Activated effector memory CD4-positive, alpha-beta T cell treated with anti-CD3 and anti-CD28 coated beads, Interleukin-2, amount 50 U/mL, for 16 hours (primary cell): ENCODE measurements around the gene DUS3L.
"Not testable (repeated sequence)": the region's sequence is repeated elsewhere in the genome, so short reads cannot be mapped to it uniquely, and the experiment has no call there.

Experiments
- DNase-seq: peaks from one replicate; pipeline ENCODE4 v3.0.0-alpha.2; 2020

The DUS3L gene

GRCh38 chr19:5767949-5768348 is 23.0 kb downstream of the DUS3L start:
- DNase-seq: no peak

DNA sequence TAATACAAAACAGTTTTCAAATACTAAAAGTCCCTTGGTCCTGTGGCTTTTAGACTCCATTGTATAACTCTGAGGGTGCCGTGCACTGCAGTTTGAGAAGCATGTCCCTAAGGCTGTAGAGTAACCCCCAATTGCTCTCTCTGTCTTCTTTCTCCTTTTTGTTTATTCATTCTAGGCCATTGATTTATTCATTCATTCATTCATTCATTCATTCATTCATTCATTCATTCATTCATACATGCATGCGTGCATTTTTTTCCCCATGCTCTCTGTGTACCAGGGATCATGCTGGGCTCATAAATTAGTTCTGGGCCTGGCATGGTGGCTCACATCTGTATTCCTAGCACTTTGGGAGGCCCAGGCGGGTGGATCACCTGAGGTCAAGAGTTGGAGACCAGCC is 25.7 kb downstream of the DUS3L start:
- DNase-seq: no peak

GRCh38 chr19:5762608-5763217 is 28.2 kb downstream of the DUS3L start:
- no peak for DNase-seq

DNA sequence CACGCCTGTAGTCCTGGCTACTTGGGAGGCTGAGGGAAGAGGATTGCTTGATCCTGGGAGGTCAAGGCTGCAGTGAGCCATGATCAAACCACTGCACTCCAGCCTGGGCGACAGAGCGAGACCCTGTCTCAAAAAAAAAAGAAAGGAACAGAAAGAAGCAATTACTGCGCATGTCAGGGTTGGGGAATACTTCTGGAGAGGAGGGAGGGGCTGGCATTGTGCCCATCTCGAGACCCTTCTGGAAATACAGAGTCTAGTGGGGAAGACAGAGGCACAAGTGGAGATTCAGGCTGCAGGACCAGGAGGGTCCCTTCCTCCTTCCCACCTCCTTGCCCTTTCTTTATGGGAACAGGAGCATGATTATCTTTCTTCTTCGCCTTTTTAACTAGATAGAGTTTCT is 37.2 kb downstream of the DUS3L start:
- DNase-seq: no peak

DNA sequence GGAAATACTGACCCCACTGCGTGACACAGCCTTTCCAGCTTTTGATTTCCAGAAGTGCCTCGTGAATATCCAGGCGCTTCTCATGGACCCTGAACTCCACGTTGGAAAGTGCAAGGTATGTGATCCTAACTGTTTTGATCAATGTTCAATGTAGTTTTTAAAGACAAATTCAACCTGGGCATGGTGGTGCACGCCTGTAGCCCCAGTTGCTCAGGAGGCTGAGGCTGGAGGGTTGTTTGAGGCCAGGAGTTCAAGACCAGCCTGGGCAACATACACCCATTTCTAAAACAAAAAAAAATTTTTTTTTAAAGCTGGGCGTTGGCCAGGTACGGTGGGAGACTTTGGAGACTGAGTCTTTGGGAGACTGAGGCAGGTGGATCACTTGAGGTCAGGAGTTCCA is 39.3 kb downstream of the DUS3L start:
- no peak for DNase-seq

- DNase-seq: no peak
Observed at GRCh38 chr19:5749505-5749904, 41.5 kb downstream of the DUS3L start.

- DNase-seq: not testable (repeated sequence)
Observed at GRCh38 chr19:5748920-5749319, 42.0 kb downstream of the DUS3L start.

DNA sequence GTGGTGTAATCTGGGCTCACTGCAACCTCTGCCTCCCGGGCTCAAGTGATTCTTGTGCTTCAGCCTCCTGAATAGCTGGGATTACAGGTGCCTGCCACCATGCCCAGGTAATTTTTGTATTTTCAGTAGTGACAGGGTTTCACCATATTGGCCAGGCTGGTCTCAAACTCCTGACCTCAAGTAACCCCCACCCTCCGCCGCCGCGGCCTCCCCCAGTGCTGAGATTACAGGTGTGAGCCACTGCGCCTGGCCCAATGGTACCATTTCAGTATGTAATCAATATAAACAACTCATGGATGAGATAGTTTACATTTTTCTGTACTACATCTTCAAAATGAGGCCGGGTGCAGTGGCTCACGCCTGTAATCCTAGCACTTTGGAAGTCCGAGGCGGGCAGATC is 46.0 kb downstream of the DUS3L start:
- not testable (repeated sequence) for DNase-seq

GRCh38 chr19:5743630-5744029 is 47.3 kb downstream of the DUS3L start:
- DNase-seq: no peak

- DNase-seq: no peak
Observed at GRCh38 chr19:5742051-5742450, 48.9 kb downstream of the DUS3L start.

GRCh38 chr19:5738423-5738822 is 52.5 kb downstream of the DUS3L start:
- no peak for DNase-seq
